ENCODE results near the gene ADNP2.

- no peak for TF ChIP-seq POLR2A (IDR thresholded peaks at IDR 0.05; ENCODE audit: low read length)
- no peak for TF ChIP-seq GATA1 (IDR thresholded peaks at IDR 0.05; ENCODE audit: low read depth, low read length)
Measured at GRCh38 chr18:80104364-80104779, 4.7 kb upstream of the ADNP2 start.

Measured in erythroblast (primary cell).